Liver (tissue), 3 donors: ENCODE results near the gene RELT.

Experiments used
- EGR1 ChIP-seq, 2 donors: IDR thresholded peaks; 2 replicates each; pipeline ENCODE4 v1.6.1; 2016 to 2018; ENCODE audit warnings: antibody characterized with exemption in 2 of 2, low read depth in 2 of 2
- FOXA1 ChIP-seq: IDR thresholded peaks from 2 replicates; pipeline ENCODE4 v1.6.1; 2016; ENCODE audit warnings: antibody characterized with exemption
- GABPA ChIP-seq, 2 donors: IDR thresholded peaks in 1 of 2; conservative IDR thresholded peaks in 1 of 2; 2 replicates each; pipeline ENCODE4 v1.6.1; 2016; ENCODE audit warnings: antibody characterized with exemption in 2 of 2, mild to moderate bottlenecking in 1 of 2, moderate library complexity in 1 of 2
- JUND ChIP-seq, 2 donors: IDR thresholded peaks; 2 replicates each; pipeline ENCODE4 v1.6.1; 2016; ENCODE audit warnings: antibody characterized with exemption in 2 of 2
- RAD21 ChIP-seq, 2 donors: IDR thresholded peaks; 2 replicates each; pipeline ENCODE4 v1.6.1; 2016; ENCODE audit warnings: antibody characterized with exemption in 2 of 2, mild to moderate bottlenecking in 2 of 2
- TAF1 ChIP-seq: conservative IDR thresholded peaks from 2 replicates; pipeline ENCODE4 v1.6.1; 2016; ENCODE audit warnings: antibody characterized with exemption, mild to moderate bottlenecking
- YY1 ChIP-seq: IDR thresholded peaks from 2 replicates; pipeline ENCODE4 v1.6.1; 2016; ENCODE audit warnings: antibody characterized with exemption, mild to moderate bottlenecking
- TF ChIP-seq, protein P1 (sequence below): fragments of 150-350 bp; IDR thresholded peaks from 2 replicates; pipeline ENCODE4 v1.5.1; 2017; ENCODE audit warnings: improper control_type of control experiment, low read depth, low read length; ENCODE audit not compliant: missing input control
- TF ChIP-seq, protein P2 (sequence below): IDR thresholded peaks from 2 replicates; pipeline ENCODE4 v1.6.1; 2016; ENCODE audit warnings: antibody characterized with exemption, mild to moderate bottlenecking
- TF ChIP-seq, protein P3 (sequence below): IDR thresholded peaks from 2 replicates; pipeline ENCODE4 v1.6.1; 2016; ENCODE audit warnings: antibody characterized with exemption
- TF ChIP-seq, protein P4 (sequence below): IDR thresholded peaks from 2 replicates; pipeline ENCODE4 v1.6.1; 2016; ENCODE audit warnings: antibody characterized with exemption
- TF ChIP-seq, protein P5 (sequence below): IDR thresholded peaks from 2 replicates; pipeline ENCODE4 v1.6.1; 2016; ENCODE audit warnings: antibody characterized with exemption
- donor health status: healthy.
- donor health status: healthy.

DNA sequence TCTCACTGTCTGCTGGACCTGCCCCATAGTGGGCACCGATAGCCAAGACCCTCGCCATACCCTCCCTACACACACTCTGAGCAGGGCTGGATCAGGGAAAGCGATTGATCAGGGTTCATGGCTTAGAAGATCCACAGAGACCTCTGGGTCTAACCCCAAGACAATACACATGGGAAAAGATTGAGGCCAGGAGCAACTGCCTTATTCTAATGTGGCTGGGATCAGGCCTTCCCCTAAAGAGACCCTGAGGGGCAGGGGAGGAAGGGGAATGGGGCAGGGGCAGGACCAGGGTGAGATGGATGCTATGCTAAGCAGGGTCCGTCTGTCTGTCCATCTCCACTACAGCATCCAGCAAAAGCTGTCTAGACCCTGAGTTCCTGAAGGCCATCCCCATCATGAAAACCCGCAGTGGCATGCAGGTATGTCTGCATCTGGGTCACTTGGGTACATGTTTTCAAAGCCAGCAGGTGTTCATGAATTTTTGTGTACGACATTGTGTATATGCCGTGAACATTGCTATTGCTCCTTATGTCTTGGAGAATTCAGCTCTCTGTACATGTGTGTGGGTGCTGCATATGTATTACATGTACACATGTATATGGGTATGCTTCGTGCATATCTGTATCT, 15.3 kb upstream of the RELT start:
- TF ChIP-seq TAF1 (no peak), GABPA (IDR thresholded peaks at IDR 0.05 in 1 of 2, conservative IDR thresholded peaks at IDR 0.05 in 1 of 2) (no peak), YY1 (no peak), RAD21 (IDR thresholded peaks at IDR 0.05) (no peak), EGR1 (IDR thresholded peaks at IDR 0.05; ENCODE audit: low read depth in 2 of 2) (no peak), FOXA1 (no peak), JUND (IDR thresholded peaks at IDR 0.05) (no peak)
- TF ChIP-seq, protein P1, sequence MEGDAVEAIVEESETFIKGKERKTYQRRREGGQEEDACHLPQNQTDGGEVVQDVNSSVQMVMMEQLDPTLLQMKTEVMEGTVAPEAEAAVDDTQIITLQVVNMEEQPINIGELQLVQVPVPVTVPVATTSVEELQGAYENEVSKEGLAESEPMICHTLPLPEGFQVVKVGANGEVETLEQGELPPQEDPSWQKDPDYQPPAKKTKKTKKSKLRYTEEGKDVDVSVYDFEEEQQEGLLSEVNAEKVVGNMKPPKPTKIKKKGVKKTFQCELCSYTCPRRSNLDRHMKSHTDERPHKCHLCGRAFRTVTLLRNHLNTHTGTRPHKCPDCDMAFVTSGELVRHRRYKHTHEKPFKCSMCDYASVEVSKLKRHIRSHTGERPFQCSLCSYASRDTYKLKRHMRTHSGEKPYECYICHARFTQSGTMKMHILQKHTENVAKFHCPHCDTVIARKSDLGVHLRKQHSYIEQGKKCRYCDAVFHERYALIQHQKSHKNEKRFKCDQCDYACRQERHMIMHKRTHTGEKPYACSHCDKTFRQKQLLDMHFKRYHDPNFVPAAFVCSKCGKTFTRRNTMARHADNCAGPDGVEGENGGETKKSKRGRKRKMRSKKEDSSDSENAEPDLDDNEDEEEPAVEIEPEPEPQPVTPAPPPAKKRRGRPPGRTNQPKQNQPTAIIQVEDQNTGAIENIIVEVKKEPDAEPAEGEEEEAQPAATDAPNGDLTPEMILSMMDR, result no peak
- TF ChIP-seq, protein P2, sequence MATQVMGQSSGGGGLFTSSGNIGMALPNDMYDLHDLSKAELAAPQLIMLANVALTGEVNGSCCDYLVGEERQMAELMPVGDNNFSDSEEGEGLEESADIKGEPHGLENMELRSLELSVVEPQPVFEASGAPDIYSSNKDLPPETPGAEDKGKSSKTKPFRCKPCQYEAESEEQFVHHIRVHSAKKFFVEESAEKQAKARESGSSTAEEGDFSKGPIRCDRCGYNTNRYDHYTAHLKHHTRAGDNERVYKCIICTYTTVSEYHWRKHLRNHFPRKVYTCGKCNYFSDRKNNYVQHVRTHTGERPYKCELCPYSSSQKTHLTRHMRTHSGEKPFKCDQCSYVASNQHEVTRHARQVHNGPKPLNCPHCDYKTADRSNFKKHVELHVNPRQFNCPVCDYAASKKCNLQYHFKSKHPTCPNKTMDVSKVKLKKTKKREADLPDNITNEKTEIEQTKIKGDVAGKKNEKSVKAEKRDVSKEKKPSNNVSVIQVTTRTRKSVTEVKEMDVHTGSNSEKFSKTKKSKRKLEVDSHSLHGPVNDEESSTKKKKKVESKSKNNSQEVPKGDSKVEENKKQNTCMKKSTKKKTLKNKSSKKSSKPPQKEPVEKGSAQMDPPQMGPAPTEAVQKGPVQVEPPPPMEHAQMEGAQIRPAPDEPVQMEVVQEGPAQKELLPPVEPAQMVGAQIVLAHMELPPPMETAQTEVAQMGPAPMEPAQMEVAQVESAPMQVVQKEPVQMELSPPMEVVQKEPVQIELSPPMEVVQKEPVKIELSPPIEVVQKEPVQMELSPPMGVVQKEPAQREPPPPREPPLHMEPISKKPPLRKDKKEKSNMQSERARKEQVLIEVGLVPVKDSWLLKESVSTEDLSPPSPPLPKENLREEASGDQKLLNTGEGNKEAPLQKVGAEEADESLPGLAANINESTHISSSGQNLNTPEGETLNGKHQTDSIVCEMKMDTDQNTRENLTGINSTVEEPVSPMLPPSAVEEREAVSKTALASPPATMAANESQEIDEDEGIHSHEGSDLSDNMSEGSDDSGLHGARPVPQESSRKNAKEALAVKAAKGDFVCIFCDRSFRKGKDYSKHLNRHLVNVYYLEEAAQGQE, result no peak
- TF ChIP-seq, protein P3, sequence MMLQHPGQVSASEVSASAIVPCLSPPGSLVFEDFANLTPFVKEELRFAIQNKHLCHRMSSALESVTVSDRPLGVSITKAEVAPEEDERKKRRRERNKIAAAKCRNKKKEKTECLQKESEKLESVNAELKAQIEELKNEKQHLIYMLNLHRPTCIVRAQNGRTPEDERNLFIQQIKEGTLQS, result no peak
- TF ChIP-seq, protein P4, sequence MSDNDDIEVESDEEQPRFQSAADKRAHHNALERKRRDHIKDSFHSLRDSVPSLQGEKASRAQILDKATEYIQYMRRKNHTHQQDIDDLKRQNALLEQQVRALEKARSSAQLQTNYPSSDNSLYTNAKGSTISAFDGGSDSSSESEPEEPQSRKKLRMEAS, result no peak
- TF ChIP-seq, protein P5, sequence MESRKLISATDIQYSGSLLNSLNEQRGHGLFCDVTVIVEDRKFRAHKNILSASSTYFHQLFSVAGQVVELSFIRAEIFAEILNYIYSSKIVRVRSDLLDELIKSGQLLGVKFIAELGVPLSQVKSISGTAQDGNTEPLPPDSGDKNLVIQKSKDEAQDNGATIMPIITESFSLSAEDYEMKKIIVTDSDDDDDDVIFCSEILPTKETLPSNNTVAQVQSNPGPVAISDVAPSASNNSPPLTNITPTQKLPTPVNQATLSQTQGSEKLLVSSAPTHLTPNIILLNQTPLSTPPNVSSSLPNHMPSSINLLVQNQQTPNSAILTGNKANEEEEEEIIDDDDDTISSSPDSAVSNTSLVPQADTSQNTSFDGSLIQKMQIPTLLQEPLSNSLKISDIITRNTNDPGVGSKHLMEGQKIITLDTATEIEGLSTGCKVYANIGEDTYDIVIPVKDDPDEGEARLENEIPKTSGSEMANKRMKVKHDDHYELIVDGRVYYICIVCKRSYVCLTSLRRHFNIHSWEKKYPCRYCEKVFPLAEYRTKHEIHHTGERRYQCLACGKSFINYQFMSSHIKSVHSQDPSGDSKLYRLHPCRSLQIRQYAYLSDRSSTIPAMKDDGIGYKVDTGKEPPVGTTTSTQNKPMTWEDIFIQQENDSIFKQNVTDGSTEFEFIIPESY, result no peak
